A549 (cell line): Measurements from ENCODE around the gene FHL2. TPM values are rescaled to one million over a fixed set of nuclear protein-coding genes. Genes with fewer than 3 reads are reported as not detected.

Experiments used
- ATAC-seq, 2 experiments: fragments of 200-7000 bp in 1 of 2; fragments of >200 bp in 1 of 2; cut with Nextera tagmentation in 1 of 2; cut with Tn5 transposase in 1 of 2; 3 replicates each; pipeline versions ENCODE4 v1.8.0 to v1.9.1; 2018 to 2020; ENCODE audit warnings: mild to moderate bottlenecking in 1 of 2, moderate library complexity in 1 of 2
- CTCF ChIA-PET: fragments of 300-600 bp; sonication (Branson Sonifier 250); formaldehyde crosslinking; extraction: SDS; loops from one replicate; lab custom pipeline; 2021; ENCODE audit warnings: antibody characterized with exemption, inconsistent platforms; lab: Yijun Ruan, JAX
- POLR2A ChIA-PET: fragments of 350-600 bp; formaldehyde crosslinking; extraction: SDS; loops from one replicate; lab custom pipeline; 2021; ENCODE audit warnings: antibody characterized with exemption, inconsistent platforms; lab: Yijun Ruan, JAX
- DNase-seq, 2 experiments: peaks; one replicate each; pipeline versions ENCODE4 v3.0.0 to v3.0.0-alpha.2; 2011 to 2016; ENCODE audit warnings: low read depth in 1 of 2, low spot score in 1 of 2
- FAIRE-seq: peaks from 2 replicates; lab custom pipeline; 2011; peaks lifted over from hg19 to GRCh38; lab: Jason Lieb, UNC
- H3K27ac ChIP-seq, 2 experiments: fragments of >200 bp; sonication (Bioruptor Twin); formaldehyde crosslinking; 3 replicates each; pipeline ENCODE4 v1.5.1; 2016 to 2017
- H3K4me1 ChIP-seq: fragments of >200 bp; sonication (Bioruptor Twin); formaldehyde crosslinking; 3 replicates; pipeline ENCODE4 v1.6.1; 2016
- H3K4me2 ChIP-seq: fragments of >200 bp; sonication (Bioruptor Twin); formaldehyde crosslinking; 3 replicates; pipeline ENCODE4 v1.6.1; 2016
- H3K4me3 ChIP-seq: fragments of >200 bp; sonication (Bioruptor Twin); formaldehyde crosslinking; 3 replicates; pipeline ENCODE4 v1.5.1; 2016
- H3K9me3 ChIP-seq: fragments of >200 bp; sonication (Bioruptor Twin); formaldehyde crosslinking; 3 replicates; pipeline ENCODE4 v1.6.1; 2016
- BCL3 ChIP-seq: fragments of >200 bp; sonication (Bioruptor Twin); formaldehyde crosslinking; IDR thresholded peaks from 3 replicates; pipeline ENCODE4 v1.6.1; 2016
- CEBPB ChIP-seq, 2 experiments: fragments of >200 bp in 1 of 2; sonication (Bioruptor Twin) in 1 of 2; formaldehyde crosslinking in 1 of 2; IDR thresholded peaks; 2 replicates each; pipeline ENCODE4 v1.6.1; 2012 to 2016
- CHD4 ChIP-seq: fragments of 200-600 bp; sonication (generic); IDR thresholded peaks from 2 replicates; pipeline ENCODE4 v1.6.1; 2016; ENCODE audit warnings: antibody characterized with exemption, mild to moderate bottlenecking, borderline replicate concordance
- EHMT2 ChIP-seq: fragments of 200-600 bp; sonication (generic); IDR thresholded peaks from 2 replicates; pipeline ENCODE4 v1.6.1; 2016; ENCODE audit warnings: antibody characterized with exemption, low read depth, mild to moderate bottlenecking, moderate library complexity
- EP300 ChIP-seq, 2 experiments: fragments of >200 bp; sonication (Bioruptor Twin); formaldehyde crosslinking; IDR thresholded peaks; 2 replicates in 1 of 2; 3 replicates in 1 of 2; pipeline ENCODE4 v1.6.1; 2016 to 2017
- ESRRA ChIP-seq: fragments of 150-350 bp; IDR thresholded peaks from 2 replicates; pipeline ENCODE4 v1.6.1; 2014; ENCODE audit warnings: mild to moderate bottlenecking, low read length, borderline replicate concordance
- GATA3 ChIP-seq: IDR thresholded peaks from 2 replicates; pipeline ENCODE4 v1.6.1; 2012; ENCODE audit warnings: borderline replicate concordance
- HOXA7 ChIP-seq: fragments of 250-450 bp; sonication (Bioruptor Pico); IDR thresholded peaks from 2 replicates; pipeline ENCODE4 v1.5.0; 2020; ENCODE audit warnings: mild to moderate bottlenecking, moderate library complexity
- HOXB13 ChIP-seq: fragments of 250-450 bp; sonication (Bioruptor Pico); IDR thresholded peaks from 2 replicates; pipeline ENCODE4 v1.5.0; 2020; ENCODE audit warnings: low read depth, mild to moderate bottlenecking, moderate library complexity
- KDM5A ChIP-seq: fragments of 200-600 bp; sonication (generic); IDR thresholded peaks from 2 replicates; pipeline ENCODE4 v1.6.1; 2016; ENCODE audit warnings: antibody characterized with exemption, mild to moderate bottlenecking
- MAZ ChIP-seq: fragments of 150-350 bp; IDR thresholded peaks from 2 replicates; pipeline ENCODE4 v1.6.1; 2014; ENCODE audit warnings: antibody characterized with exemption, low read depth, low read length, borderline replicate concordance
- NFE2L2 ChIP-seq: fragments of 150-350 bp; conservative IDR thresholded peaks from 2 replicates; pipeline ENCODE4 v1.6.1; 2014; ENCODE audit warnings: low read length
- NR3C1 ChIP-seq: fragments of >200 bp; sonication (Bioruptor Twin); formaldehyde crosslinking; IDR thresholded peaks from 3 replicates; pipeline ENCODE4 v1.6.1; 2017
- PBX3 ChIP-seq: IDR thresholded peaks from 2 replicates; pipeline ENCODE4 v1.6.1; 2012
- POLR2AphosphoS2 ChIP-seq: conservative IDR thresholded peaks from 2 replicates; pipeline ENCODE4 v1.6.1; 2012; ENCODE audit warnings: low read length, improper control_type of control experiment, inconsistent platforms
- REST ChIP-seq: fragments of 200-600 bp; sonication (generic); IDR thresholded peaks from 2 replicates; pipeline ENCODE4 v1.6.1; 2016; ENCODE audit warnings: antibody characterized with exemption, mild to moderate bottlenecking, moderate library complexity
- RFX5 ChIP-seq: fragments of 450-650 bp; IDR thresholded peaks from 2 replicates; pipeline ENCODE4 v1.7.1; 2014; ENCODE audit warnings: antibody characterized with exemption, mild to moderate bottlenecking, moderate library complexity
- SREBF2 ChIP-seq: fragments of 450-650 bp; IDR thresholded peaks from 2 replicates; pipeline ENCODE4 v1.6.1; 2014; ENCODE audit warnings: mild to moderate bottlenecking, moderate library complexity
- TP53 ChIP-seq: fragments of 250-450 bp; sonication (Bioruptor Pico); IDR thresholded peaks from 2 replicates; pipeline ENCODE4 v1.5.0; 2021; ENCODE audit warnings: mild to moderate bottlenecking, moderate library complexity
- USF2 ChIP-seq: fragments of 450-650 bp; IDR thresholded peaks from 2 replicates; pipeline ENCODE4 v1.6.1; 2014; ENCODE audit warnings: antibody characterized with exemption
- ZNF302 ChIP-seq: fragments of 250-450 bp; sonication (Bioruptor Pico); IDR thresholded peaks from 2 replicates; pipeline ENCODE4 v1.9.0; 2021; ENCODE audit warnings: inconsistent platforms, mild to moderate bottlenecking, moderate library complexity
- WGBS: methylation state at CpG from one replicate; pipeline ENCODE4 v1.1.6; 2017; ENCODE audit errors: missing lambda C conversion rate; 5-methylcytosine and 5-hydroxymethylcytosine counted together
- polyA plus RNA-seq, 4 experiments: library from polyadenylated mRNA; depleted of rRNA in 3 of 4; stranded (reverse); fragments of >200 nt; fragmentation: RNase III in 1 of 4; extraction: RNeasy Plus Mini Kit Qiagen cat#74134 plus additional on column Dnase treatment in 1 of 4; gene quantifications; 2 replicates in 3 of 4; 3 replicates in 1 of 4; pipeline ENCODE4 v1.2.3, GENCODE V29; 2011 to 2017

The FHL2 gene
- polyA plus RNA-seq, 2 of the 4 experiments (the other 2 are of a cell fraction) = 57.9 to 85.9 TPM

GRCh38 chr2:105415007-105415406, 16.2 kb upstream of the FHL2 start:
- no peak for FAIRE-seq
- CTCF ChIA-PET = interaction anchor here (1.2 kb wide), 1 partner anchor 11 kb away, joined by 4 read pairs; no protein-coding TSS in a partner anchor
- H3K4me3 ChIP-seq = no peak overlapping the region
- H3K4me2 ChIP-seq = no peak overlapping the region
- H3K27ac ChIP-seq = no peak overlapping the region
- peaks cover 29% of the 10 kb centered on the region for H3K4me1 ChIP-seq
- no peak for TF ChIP-seq REST
- TF ChIP-seq RFX5 = no peak
- peak; percentile 73 for TF ChIP-seq NFE2L2
- no peak for TF ChIP-seq CEBPB (IDR thresholded peaks at IDR 0.05)
- no peak for TF ChIP-seq MAZ
- TF ChIP-seq POLR2AphosphoS2 = no peak
- TF ChIP-seq, all 56 proteins: peak for 1
- DNase-seq (no peak), ATAC-seq (no peak)
- H3K9me3 ChIP-seq = peaks cover 12% of the 10 kb centered on the region
- 87% methylated on average over 4 of the region's 4 CpGs for WGBS
- POLR2A ChIA-PET = no interaction called here

GRCh38 chr2:105413206-105413605, 14.4 kb upstream of the FHL2 start:
- ATAC-seq (no peak), FAIRE-seq (no peak), DNase-seq (no peak)
- ChIA-PET CTCF (interaction anchor here (0.8 to 1.6 kb wide), 5 partner anchors 10 to 108 kb away, joined by 3 to 5 read pairs (median 3); partner anchors contain the start of gene FHL2), POLR2A (no interaction called here)
- Histone ChIP-seq H3K9me3 (no peaks in the 10 kb centered on the region), H3K4me3 (no peak overlapping the region), H3K27ac (no peak overlapping the region), H3K4me1 (peaks cover 39% of the 10 kb centered on the region), H3K4me2 (no peak overlapping the region)
- TF ChIP-seq REST (no peak), HOXA7 (CRISPR knock-in tag) (no peak), ESRRA (no peak), NR3C1 (no peak), HOXB13 (no peak), POLR2AphosphoS2 (no peak), EP300 (IDR thresholded peaks at IDR 0.05) (no peak), GATA3 (no peak), PBX3 (no peak), RFX5 (no peak)
- 87% methylated on average over 5 of the region's 5 CpGs for WGBS

GRCh38 chr2:105412584-105412983, 13.7 kb upstream of the FHL2 start:
- CTCF ChIA-PET = interaction anchor here (1.2 kb wide), 1 partner anchor 21 kb away, joined by 5 read pairs; no protein-coding TSS in a partner anchor
- 69% methylated on average over 11 of the region's 11 CpGs for WGBS
- Histone ChIP-seq H3K4me1 (peaks cover 36% of the 10 kb centered on the region), H3K4me2 (no peak overlapping the region), H3K4me3 (no peak overlapping the region), H3K9me3 (no peaks in the 10 kb centered on the region), H3K27ac (0 out of 6 replicates have a peak overlapping the region, but pooled peaks of 1 of the 2 experiments have one; percentile 23)
- DNase-seq (no peak), FAIRE-seq (no peak), ATAC-seq (no peak)
- POLR2A ChIA-PET = no interaction called here
- TF ChIP-seq CHD4 (no peak), NFE2L2 (no peak), KDM5A (no peak), USF2 (no peak), ZNF302 (CRISPR knock-in tag) (no peak), PBX3 (no peak), EHMT2 (no peak), TP53 (CRISPR knock-in tag) (no peak), BCL3 (no peak), SREBF2 (no peak), HOXB13 (no peak)
